Activated CD4-positive, alpha-beta memory T cell treated with anti-CD3 and anti-CD28 coated beads for 36 hours (primary cell): ENCODE measurements around the gene CTNS. TPM values are rescaled to one million over a fixed set of nuclear protein-coding genes. Genes with fewer than 3 reads are reported as not detected.
A peak's percentile ranks its signal among the peaks of the same experiment; 100 is the strongest.

Experiments used
- CTCF ChIA-PET: fragments of 350-600 bp; sonication (Branson Sonifier 250); formaldehyde crosslinking; loops from one replicate; lab custom pipeline; 2021; ENCODE audit warnings: antibody characterized with exemption, inconsistent platforms; lab: Charles Lee
- POLR2A ChIA-PET: fragments of 350-600 bp; sonication (Branson Sonifier 250); formaldehyde crosslinking; loops from one replicate; lab custom pipeline; 2021; ENCODE audit warnings: antibody characterized with exemption; lab: Charles Lee
- DNase-seq: peaks from one replicate; pipeline ENCODE4 v3.0.0-alpha.2; 2020
- H3K27ac Mint-ChIP-seq: one replicate; pipeline ENCODE4 v1.8.0; 2021; ENCODE audit warnings: mixed read lengths
- H3K27me3 Mint-ChIP-seq: one replicate; pipeline ENCODE4 v1.8.0; 2021; ENCODE audit warnings: mixed read lengths
- H3K36me3 Mint-ChIP-seq: one replicate; pipeline ENCODE4 v1.8.0; 2021; ENCODE audit warnings: mixed read lengths
- H3K4me1 Mint-ChIP-seq: one replicate; pipeline ENCODE4 v1.8.0; 2021; ENCODE audit warnings: low read depth, mixed read lengths
- H3K4me3 Mint-ChIP-seq: one replicate; pipeline ENCODE4 v1.8.0; 2021; ENCODE audit warnings: mild to moderate bottlenecking, mixed read lengths
- H3K9me3 Mint-ChIP-seq: one replicate; pipeline ENCODE4 v1.8.0; 2021; ENCODE audit warnings: mixed read lengths
- intact Hi-C: fragments of 100-400 bp; cut with micrococcal nuclease; formaldehyde crosslinking; loops from one replicate; pipeline ENCODE4 v1.15.1; 2023
- total RNA-seq, 2 experiments: library from RNA; stranded (reverse); gene quantifications; one replicate each; pipeline ENCODE4 v1.2.3, GENCODE V29; 2021

The CTNS gene
- 10 to 100 TPM; 17.7 to 19.8 TPM for total RNA-seq

DNA sequence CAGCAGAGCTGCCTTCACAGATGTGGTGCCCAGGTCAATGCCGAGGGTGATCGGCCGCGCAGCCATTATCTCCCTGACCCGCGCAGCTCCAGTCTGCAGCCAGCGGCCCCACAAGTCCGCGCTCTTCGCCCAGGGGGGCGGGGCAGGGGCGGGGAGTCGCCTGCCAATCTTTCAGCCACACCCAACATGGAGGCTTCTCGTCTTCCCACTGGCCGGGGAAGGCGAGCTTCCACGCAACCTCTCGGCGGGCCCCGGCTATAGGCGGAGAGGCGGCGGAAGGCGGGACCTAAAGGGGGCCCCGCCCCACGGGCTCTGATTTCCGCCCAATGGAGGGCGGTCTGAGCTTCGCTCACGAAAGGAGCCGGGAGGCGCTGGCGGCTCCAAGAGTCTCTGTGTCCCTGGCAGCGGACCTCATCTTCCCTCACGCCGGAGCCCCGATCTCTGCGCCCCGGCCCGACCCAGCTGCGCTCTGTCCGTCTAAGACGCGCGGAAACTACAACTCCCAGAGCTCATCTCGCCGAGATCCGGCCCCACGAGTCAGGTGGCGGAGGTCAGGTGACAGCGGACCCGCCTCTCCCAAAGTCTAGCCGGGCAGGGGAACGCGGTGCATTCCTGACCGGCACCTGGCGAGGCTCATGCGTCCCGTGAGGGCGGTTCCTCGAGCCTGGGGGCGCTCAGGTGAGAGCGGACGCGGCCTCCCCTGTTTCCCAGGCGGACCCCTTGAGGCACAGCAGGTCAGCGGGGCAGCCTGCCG lies at the start of gene CTNS, which contains the start of gene SHPK:
Gene CTNS (plus strand): TSS at position 607 of the 754 bp plus-strand sequence. CDS start 3,447 bp downstream, outside the sequence.
Gene SHPK (minus strand): TSS at position 97 of the 754 bp plus-strand sequence. CDS start 31 bp downstream, at position 66.
- ChIA-PET CTCF (interaction anchor here (0.7 to 5.0 kb wide), 9 partner anchors 8 to 587 kb away, joined by 3 to 25 read pairs (median 5); partner anchors contain the start of genes NCBP3 and TAX1BP3), POLR2A (interaction anchor here (0.8 to 1.5 kb wide), 3 partner anchors 11 to 507 kb away, joined by 3 to 6 read pairs (median 6); partner anchors contain the start of genes CYB5D2, EMC6 and ZZEF1)
- peak; percentile 96 for DNase-seq
- peaks cover 38% of the 10 kb centered on the region for H3K4me1 Mint-ChIP-seq
- peak within 1 kb of the TSS; percentile 96 for H3K27ac Mint-ChIP-seq
- H3K9me3 Mint-ChIP-seq = no peaks in the 10 kb centered on the region
- H3K36me3 Mint-ChIP-seq = peaks cover 9% of the 10 kb centered on the region
- intact Hi-C loops = no loop called here
- H3K4me3 Mint-ChIP-seq = peak within 1 kb of the TSS; percentile 94
- no peaks in the 10 kb centered on the region for H3K27me3 Mint-ChIP-seq

DNA sequence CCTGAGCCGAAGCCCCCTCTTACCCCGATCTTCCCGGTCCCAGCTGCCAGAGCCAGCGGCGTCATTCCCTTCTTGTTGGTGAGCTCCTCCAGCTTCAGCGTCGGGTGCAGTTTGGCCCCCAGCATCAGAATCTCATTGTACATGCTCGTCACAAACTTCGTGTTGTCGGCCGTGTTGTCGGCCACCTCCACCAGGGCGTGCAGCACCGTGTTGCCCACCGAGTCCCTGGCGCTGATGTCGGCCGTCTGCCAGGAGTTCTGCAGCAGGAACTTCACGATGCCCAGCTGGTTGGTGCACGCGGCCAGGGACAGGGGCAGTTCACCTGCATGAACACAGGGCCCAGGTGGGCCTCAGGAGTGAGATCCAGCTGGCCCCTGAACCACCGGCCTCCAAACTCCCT lies 46.8 kb upstream of the CTNS start:
- Mint-ChIP-seq H3K27me3 (no peaks in the 10 kb centered on the region), H3K9me3 (no peaks in the 10 kb centered on the region), H3K36me3 (peaks cover 11% of the 10 kb centered on the region), H3K4me1 (no peaks in the 10 kb centered on the region), H3K27ac (no peak overlapping the region), H3K4me3 (no peak overlapping the region)
- DNase-seq = no peak
- CTCF ChIA-PET = no interaction called here
- intact Hi-C loops = no loop called here
- POLR2A ChIA-PET = no interaction called here

DNA sequence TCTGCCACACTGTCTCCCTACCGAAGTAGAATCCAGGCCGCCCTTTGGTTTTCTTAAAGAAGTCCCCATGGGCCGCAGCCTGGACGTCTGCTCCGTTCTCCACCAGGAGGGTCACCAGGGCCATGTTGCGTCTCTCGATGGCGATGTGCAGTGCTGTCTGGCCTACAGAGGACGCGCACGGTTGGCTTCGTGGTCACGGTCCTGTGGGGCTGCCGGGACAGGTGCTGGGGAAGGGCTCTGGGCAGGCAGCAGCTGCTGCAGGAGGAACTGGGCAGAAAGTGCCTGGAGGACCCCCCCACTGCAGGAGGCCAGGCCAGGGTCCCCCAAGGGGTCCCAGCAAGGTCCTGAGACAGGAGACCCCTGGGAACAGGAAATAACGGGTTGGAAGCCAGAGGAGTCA lies 46.3 kb upstream of the CTNS start:
- POLR2A ChIA-PET = no interaction called here
- CTCF ChIA-PET = no interaction called here

DNA sequence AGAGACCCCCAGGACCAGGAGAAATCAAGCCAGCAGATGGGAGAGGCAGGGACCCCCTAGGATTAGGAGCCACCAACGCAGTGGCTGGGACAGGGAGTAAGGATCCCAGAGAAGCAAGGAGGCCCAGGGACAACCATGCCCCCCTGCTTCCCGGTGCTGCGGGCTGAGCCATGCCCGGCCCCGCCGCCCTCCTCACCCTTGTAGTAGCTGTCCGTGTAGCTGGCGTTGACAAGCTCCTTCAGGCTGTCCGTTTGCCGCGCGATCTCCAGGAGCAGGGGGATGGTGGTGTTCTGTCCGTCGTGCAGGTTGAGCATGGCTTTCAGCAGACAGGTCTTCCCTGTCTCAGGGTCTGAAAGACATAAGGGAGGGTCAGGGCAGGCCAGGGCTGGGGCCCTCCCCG lies 45.8 kb upstream of the CTNS start:
- Mint-ChIP-seq H3K4me3 (no peak overlapping the region), H3K4me1 (no peaks in the 10 kb centered on the region), H3K27me3 (no peaks in the 10 kb centered on the region), H3K9me3 (no peaks in the 10 kb centered on the region), H3K36me3 (peaks cover 10% of the 10 kb centered on the region), H3K27ac (no peak overlapping the region)
- ChIA-PET CTCF (no interaction called here), POLR2A (no interaction called here)
- intact Hi-C loops = no loop called here
- DNase-seq = no peak

More for the DNA sequence above, 46.3 kb upstream of the CTNS start:
- intact Hi-C loops = no loop called here
- Mint-ChIP-seq H3K27me3 (no peaks in the 10 kb centered on the region), H3K36me3 (peaks cover 10% of the 10 kb centered on the region), H3K4me1 (no peaks in the 10 kb centered on the region), H3K9me3 (no peaks in the 10 kb centered on the region), H3K4me3 (no peak overlapping the region), H3K27ac (no peak overlapping the region)
- no peak for DNase-seq

DNA sequence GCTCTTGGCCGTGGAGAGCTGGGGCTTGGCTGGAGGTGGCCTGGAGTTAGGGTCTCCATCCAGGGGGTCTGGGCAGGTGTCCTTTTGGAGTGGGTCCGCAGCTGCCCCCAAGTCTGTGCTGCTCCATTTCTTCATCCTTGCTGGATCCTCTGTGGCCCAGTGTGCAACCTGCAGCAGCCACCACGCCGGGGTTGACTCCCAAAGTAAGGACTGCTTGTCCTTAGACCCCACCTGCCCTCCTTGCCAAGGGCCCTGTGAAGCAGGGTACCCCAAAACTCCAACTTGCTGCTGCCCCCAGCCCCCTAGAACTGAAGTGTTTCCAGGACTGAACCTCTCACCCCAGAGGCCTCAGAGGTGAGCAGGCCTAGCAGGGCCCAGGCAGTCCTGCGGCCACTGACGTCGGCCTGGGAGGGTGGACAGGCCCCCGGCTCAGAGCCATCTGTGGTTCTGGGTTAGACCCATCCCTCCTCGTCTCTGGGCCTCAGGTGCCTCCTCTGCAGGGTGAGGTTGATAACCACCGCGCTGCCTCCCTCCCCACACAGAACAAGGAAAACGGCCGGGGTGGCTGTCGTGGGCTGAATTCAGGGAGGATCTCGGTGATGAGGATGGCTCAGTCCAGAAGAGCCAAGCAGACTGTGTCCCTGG lies 44.2 kb upstream of the CTNS start:
- ChIA-PET POLR2A (no interaction called here), CTCF (no interaction called here)
- intact Hi-C loops = no loop called here

DNA sequence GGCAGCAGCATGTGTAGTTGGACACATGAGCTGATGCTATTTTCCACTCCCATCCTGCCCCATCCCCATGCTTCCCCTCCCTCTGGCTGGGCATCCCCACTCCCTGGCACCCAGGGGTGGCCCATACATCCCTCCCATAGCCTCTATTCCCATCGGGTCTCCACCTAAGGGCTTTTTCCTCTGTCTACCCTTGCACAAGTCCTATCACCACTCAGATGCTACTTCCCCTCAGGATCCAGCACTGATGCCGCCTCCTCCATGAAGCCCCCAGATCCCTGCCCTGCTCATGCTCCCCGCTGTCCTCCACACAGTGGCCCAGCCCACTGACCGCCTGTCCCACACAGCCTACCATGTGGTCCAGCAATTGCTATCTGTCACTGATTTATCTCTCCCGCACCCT lies 43.2 kb upstream of the CTNS start:
- Mint-ChIP-seq H3K4me1 (no peaks in the 10 kb centered on the region), H3K9me3 (no peaks in the 10 kb centered on the region), H3K27ac (no peak overlapping the region), H3K27me3 (no peaks in the 10 kb centered on the region), H3K4me3 (no peak overlapping the region), H3K36me3 (peaks cover 9% of the 10 kb centered on the region)
- DNase-seq = no peak
- POLR2A ChIA-PET = no interaction called here
- intact Hi-C loops = no loop called here
- CTCF ChIA-PET = no interaction called here

More for the DNA sequence above, 44.2 kb upstream of the CTNS start:
- Mint-ChIP-seq H3K4me3 (no peak overlapping the region), H3K9me3 (no peaks in the 10 kb centered on the region), H3K27me3 (no peaks in the 10 kb centered on the region), H3K4me1 (no peaks in the 10 kb centered on the region), H3K36me3 (peaks cover 10% of the 10 kb centered on the region), H3K27ac (no peak overlapping the region)
- DNase-seq = no peak

DNA sequence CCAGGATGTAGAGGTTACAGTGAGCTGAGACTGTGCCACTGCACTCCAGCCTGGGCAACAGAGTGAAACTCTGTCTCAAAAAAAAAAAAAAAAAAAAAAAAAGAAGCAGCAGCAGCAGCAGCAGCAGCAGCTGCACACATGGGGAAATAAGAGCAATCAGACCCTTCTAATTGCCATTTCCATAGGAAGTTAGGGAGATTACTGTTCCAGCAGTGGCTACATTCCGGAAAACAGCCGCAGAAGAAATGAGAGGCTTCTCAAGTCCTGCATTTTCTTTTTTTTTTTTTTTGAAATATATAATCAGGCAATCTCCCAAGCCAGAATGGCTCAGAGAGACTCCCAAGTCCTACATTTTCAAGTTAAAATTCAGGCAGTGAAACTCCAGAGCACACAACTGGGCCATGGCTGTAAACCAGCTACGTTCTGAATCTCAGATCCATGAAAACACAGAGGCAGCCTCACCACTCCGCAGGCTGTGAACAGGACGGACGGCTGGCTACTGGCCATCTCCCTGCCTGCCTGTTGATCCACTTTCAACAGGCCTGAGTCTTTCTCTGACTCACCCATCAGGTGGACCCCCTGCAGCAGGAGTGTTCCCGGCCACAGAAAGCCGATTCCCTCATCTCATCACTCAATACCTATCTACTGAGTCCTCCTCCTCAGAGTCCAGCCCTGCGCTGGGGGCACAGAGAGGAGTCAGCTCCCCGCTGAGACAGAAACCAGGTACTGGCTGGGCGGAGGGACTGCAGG lies 42.3 kb upstream of the CTNS start:
- ChIA-PET CTCF (no interaction called here), POLR2A (no interaction called here)
- no peaks in the 10 kb centered on the region for H3K27me3 Mint-ChIP-seq
- H3K27ac Mint-ChIP-seq = no peak overlapping the region
- H3K36me3 Mint-ChIP-seq = peaks cover 7% of the 10 kb centered on the region
- H3K9me3 Mint-ChIP-seq = no peaks in the 10 kb centered on the region
- no peaks in the 10 kb centered on the region for H3K4me1 Mint-ChIP-seq
- intact Hi-C loops = no loop called here
- no peak overlapping the region for H3K4me3 Mint-ChIP-seq
- no peak for DNase-seq

DNA sequence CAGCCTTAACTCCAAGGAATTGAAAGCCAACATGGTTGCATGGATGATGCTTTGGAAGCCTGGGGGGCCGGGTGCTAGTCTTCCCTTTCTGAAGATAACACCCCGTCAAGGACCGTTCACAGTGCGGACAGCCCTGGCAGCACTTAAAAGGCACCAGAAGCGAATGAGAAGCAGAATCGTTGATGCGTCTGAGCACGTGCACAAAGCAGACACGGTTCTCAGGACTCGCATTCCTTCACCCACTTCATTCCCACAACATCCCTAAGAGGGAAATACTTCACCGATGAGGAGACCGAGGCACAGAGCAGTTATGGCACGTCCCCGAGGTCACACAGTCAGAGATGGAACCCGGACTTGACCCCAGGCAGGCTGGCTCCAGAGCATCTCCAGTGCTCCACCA lies 41.6 kb upstream of the CTNS start:
- POLR2A ChIA-PET = no interaction called here
- no peaks in the 10 kb centered on the region for H3K9me3 Mint-ChIP-seq
- DNase-seq = no peak
- CTCF ChIA-PET = no interaction called here
- peaks cover 1% of the 10 kb centered on the region for H3K36me3 Mint-ChIP-seq
- H3K4me1 Mint-ChIP-seq = no peaks in the 10 kb centered on the region
- H3K27ac Mint-ChIP-seq = no peak overlapping the region
- intact Hi-C loops = no loop called here
- no peaks in the 10 kb centered on the region for H3K27me3 Mint-ChIP-seq
- H3K4me3 Mint-ChIP-seq = no peak overlapping the region

DNA sequence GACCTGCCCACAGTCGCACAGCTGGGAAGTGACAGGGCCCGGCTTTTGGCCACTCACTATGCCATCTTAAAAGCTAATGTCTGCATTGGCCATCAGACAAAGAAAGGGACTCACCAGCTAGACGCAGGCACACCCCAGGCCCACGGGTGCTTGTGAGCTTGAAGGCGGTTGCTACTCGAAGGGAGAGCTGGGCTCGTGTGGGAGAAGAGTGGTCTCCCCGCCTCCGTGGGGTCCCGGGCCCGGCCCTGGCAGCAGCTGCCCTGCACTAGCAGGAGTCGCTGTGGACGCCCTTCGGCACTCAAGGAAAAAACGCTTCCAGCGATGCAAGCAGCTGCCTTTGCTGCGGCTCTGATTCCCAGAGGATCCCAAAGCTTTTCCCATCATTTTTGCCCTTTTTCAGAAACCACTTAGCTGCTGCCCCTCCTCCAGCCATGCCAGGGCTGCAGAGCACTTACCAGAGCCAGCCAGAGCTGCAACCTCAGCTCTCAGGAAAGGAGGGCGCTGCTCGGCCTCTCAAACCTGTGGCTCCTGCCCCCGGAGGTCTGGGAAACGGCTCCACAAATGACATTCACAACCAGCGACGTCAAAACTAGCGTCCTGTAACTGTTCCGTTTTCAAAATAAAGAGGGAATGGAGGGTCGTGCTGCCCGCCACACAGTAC lies 39.6 kb upstream of the CTNS start:
- no peak for DNase-seq
- POLR2A ChIA-PET = no interaction called here
- no peaks in the 10 kb centered on the region for H3K4me1 Mint-ChIP-seq
- H3K36me3 Mint-ChIP-seq = no peaks in the 10 kb centered on the region
- H3K27me3 Mint-ChIP-seq = no peaks in the 10 kb centered on the region
- CTCF ChIA-PET = no interaction called here
- H3K27ac Mint-ChIP-seq = no peak overlapping the region
- H3K4me3 Mint-ChIP-seq = no peak overlapping the region
- intact Hi-C loops = no loop called here
- no peaks in the 10 kb centered on the region for H3K9me3 Mint-ChIP-seq

DNA sequence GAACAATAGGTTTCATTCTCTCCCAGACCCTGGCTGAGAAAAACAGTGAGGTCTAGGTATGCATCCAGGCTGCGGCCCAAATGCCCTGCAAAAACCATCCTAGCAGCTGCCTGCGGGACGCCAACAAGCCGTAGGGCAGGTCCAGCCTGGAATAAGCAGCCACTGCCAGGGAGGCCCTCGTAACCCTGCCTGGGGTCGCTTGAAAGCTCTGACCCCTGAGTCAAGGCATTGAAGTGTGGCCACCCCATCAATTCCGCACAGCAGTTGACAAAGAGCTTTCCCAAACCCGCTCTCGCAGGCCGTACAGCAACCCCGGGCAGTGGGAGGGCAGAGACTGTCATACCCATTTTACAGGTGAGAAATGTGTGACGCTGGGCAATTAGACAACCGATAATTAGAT lies 38.5 kb upstream of the CTNS start:
- ChIA-PET CTCF (no interaction called here), POLR2A (no interaction called here)
- intact Hi-C loops = no loop called here
- DNase-seq = no peak
- H3K4me3 Mint-ChIP-seq = no peak overlapping the region
- no peaks in the 10 kb centered on the region for H3K9me3 Mint-ChIP-seq
- peaks cover 4% of the 10 kb centered on the region for H3K36me3 Mint-ChIP-seq
- H3K27me3 Mint-ChIP-seq = no peaks in the 10 kb centered on the region
- no peak overlapping the region for H3K27ac Mint-ChIP-seq
- no peaks in the 10 kb centered on the region for H3K4me1 Mint-ChIP-seq

DNA sequence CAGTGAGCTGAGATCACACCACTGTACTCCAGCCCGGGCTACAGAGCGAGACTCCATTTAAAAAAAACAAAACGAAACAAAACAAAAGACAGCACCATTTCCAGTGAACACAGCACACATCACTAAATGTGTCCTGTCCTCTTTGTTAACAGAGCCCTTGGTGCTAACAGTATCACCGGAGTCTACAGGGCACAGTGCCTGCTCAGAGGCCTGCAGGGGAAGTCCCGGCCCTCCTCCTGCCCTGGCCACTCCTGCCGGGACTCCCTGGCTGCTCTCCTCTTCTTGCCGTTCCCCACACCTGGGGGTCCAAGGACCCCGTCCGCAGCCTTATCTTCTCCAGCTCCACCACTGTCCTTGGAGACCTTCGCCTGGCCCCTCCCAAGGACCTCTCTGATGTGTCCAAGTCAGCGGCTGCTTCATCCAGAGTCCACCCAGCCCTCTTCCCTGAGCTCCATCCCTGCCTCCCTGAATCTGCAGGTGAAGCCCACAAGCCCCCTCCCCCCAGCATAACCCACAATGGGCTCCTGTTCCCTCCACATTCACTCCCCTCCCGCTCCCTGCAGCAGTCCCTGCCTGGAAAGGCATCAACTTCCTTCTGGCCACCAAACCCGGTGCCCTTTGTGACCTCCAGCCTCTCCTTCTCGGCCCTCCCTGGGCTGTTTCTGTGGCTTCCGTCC lies 35.9 kb upstream of the CTNS start:
- ChIA-PET CTCF (interaction anchor here (1.7 to 3.8 kb wide), 2 partner anchors 36 to 552 kb away, joined by 5 to 15 read pairs; partner anchors contain the start of genes CTNS and SHPK), POLR2A (no interaction called here)
- Mint-ChIP-seq H3K4me3 (no peak overlapping the region), H3K36me3 (peaks cover 4% of the 10 kb centered on the region), H3K27ac (no peak overlapping the region), H3K9me3 (no peaks in the 10 kb centered on the region), H3K27me3 (no peaks in the 10 kb centered on the region), H3K4me1 (no peaks in the 10 kb centered on the region)
- DNase-seq = no peak
- intact Hi-C loops = no loop called here
